T follicular helper cell (primary cell): ENCODE measurements around the gene TMEM132A.
A peak's percentile ranks its signal among the peaks of the same experiment; 100 is the strongest.
"Not testable (repeated sequence)": the region's sequence is repeated elsewhere in the genome, so short reads cannot be mapped to it uniquely, and the experiment has no call there.

Source experiments
- DNase-seq: peaks from one replicate; pipeline ENCODE4 v3.0.0-alpha.2; 2020; ENCODE audit warnings: low read depth

TMEM132A gene

DNA sequence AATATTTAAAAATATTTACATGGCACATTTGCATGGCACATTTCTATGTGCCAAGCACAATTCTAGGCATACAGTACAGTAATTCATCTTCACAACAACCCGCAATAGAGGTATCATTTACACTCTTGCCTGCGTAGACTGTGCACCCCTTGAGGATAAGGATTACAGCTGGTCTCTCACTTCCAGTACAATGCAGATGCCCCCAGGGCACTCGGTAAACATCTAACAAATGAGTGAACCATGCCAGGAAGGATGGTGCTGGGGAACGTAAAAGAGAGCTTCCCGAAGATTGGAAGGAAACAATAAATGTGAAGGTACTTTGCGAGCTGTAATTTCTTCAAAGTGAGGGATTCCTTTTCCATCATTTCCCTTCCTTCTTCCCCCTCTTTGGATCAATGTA lies 19.2 kb upstream of the TMEM132A start:
- DNase-seq: no peak

- DNase-seq: no peak
Observed at GRCh38 chr11:60905551-60906113, 18.6 kb upstream of the TMEM132A start.

DNA sequence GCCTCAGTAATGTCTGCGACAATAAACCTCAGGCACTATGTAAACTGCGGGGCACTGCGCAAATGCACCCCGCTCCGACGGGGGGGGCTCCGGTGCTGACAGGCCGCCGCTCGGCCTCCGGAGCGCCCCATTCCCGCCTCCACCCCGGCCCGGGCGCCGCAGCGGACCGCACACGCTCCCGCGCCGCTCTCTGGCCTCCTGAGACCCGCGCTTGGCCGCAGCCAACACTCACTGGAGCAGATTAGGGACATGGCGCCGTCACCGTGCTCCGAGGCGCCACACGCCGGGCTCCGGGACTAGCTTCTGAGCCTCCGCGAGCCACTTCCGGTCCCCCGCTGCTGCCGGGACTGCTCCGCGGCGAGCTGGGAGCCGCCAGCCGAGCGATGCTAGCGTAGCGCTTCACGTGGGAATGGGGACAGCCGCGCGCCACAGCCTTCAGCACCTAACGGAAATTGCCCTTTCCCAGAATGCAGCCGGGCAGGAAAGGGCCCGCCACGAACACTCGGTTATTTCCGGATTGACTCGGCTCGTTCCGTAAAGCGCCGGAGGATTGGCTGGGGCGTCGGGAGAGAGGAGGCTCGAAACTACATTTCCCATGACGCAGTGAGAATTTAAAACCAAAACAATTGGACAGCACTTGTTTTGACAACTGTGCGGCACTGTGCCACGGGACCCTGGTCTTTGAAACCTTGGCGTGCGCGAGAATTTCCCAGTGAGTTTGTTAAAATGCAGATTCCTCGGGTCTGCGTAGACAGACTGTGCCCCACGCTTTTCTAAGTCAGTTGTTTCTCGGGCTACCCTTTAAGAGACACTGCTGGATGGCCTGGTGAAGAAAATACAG lies 17.9 kb upstream of the TMEM132A start, which contains the start of gene PRPF19:
Gene PRPF19, minus strand, starts transcription at position 454 of the 841 bp plus-strand sequence. Its CDS starts 203 bp downstream, at position 251.
- peak; percentile 100 for DNase-seq

DNA sequence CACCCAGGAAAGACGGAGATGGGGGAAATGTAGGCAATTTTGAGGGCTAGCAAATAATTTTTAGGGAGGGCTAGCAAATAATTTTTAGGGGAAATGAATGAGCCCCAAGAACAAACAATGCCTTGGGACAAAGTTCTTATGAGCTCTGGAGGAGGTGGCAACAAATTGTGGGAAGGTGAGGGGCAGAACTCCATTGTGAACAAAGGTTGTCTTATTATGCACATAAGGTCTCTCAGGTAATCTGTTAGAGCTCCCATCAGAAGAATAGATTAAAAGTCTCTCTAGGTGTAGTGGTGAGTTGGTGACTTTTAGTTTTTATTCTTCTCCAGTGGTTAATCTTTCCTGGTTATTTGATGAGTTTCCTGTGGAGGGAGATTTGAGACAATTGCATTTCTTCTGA lies 15.5 kb upstream of the TMEM132A start:
- no peak for DNase-seq

- DNase-seq: not testable (repeated sequence)
Observed at GRCh38 chr11:60909680-60910280, 14.5 kb upstream of the TMEM132A start.

DNA sequence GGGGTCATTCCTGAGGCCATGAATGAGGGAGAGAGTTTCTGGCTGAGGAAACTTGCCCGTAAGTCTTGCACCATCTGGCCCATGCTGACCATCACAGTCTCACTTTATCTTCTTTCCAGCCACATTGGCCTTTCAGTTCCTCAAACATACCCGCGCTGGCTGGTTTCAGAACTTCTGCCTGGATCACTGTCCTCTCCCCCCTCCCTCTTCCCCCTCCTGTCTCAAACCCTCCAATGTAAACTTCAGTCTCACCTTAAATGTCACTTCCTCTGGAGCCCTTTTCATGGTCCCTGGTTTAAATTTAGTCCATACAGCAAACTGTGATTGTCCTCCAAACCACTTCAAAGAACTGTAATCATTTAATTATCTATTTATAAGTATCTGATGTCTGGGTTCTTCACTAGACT lies 14.0 kb upstream of the TMEM132A start:
- no peak for DNase-seq

GRCh38 chr11:60910711-60911380 lies 13.4 kb upstream of the TMEM132A start:
- no peak for DNase-seq

GRCh38 chr11:60912223-60912850 lies 11.9 kb upstream of the TMEM132A start:
- DNase-seq: no peak

DNA sequence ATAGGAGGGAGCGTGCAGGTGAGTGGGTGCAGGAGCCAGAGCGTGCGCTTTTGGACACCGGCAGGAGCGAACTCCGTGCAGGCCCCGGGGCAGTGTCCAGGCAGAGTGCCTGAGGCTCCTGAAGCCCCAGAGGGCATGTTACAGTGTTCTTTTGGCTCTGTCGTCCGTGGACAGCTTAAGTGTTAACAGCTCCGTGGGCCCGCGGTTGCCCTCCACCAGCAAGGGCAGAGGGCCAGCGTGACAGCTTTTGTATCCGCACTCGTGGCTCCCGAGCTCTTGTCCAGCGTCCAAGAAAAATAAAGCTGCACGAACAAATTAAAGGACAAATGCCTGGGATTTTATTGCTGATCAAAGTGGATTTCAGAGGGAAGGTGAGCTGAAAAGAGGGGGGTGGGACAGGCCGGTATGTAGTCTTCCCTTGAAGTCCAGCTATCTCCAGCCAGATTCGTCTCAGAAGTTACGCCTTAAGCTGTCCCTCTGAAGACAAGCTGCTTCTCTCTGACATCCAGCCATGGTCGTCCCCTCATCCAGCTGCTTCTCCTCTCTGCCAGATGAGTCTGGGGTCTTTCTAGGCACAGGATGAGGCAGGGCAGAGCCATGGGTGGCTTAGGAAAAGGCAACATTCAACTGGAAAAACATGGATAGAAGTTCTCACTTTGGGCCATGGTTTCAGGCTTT lies 11.3 kb upstream of the TMEM132A start:
- no peak for DNase-seq

DNA sequence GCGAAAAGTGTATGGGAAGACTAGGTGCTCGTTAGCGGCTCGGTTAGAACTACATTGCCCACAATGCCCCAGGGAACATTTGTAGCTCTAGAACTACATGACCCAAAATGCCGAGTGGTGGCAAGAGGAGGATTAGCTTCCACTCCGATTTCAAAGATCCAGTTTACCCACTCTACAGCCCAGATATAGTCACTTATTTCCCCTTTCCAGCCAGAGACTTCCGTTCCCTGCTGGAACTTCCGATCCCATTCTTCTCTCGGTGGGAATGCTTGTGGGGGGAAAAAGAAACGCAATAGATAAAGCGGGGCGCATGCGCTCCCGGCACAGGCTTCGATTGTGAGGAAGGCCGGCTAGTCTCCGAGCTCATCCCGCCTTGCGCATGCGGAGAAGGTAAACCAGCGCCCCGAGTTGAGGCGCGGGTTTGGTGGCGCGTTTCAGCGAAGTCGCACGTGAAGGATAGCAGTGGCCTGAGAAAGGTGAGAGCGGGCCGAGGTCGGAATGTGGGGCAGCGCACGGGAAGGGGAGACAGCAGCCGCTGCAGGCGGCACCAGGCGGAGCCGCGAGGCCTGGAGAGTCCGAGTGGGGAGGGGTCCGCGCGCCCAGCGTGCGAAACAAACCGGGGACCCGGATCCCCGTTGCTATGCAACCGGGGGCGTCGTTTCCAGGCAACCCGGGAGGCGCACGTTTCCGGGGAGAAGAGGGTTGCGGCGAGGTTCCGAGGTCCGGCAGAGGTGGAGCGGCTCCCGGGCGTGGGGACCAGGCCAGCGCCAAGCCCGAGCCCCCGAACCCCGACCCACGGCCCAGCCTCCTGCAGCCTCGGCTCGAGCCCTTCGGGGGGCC lies 10.2 kb upstream of the TMEM132A start, which contains the start of gene TMEM109:
Gene TMEM109, plus strand, starts transcription at position 366 of the 840 bp plus-strand sequence. CDS start 5,536 bp downstream, outside the sequence.
- DNase-seq: peak; percentile 84

DNA sequence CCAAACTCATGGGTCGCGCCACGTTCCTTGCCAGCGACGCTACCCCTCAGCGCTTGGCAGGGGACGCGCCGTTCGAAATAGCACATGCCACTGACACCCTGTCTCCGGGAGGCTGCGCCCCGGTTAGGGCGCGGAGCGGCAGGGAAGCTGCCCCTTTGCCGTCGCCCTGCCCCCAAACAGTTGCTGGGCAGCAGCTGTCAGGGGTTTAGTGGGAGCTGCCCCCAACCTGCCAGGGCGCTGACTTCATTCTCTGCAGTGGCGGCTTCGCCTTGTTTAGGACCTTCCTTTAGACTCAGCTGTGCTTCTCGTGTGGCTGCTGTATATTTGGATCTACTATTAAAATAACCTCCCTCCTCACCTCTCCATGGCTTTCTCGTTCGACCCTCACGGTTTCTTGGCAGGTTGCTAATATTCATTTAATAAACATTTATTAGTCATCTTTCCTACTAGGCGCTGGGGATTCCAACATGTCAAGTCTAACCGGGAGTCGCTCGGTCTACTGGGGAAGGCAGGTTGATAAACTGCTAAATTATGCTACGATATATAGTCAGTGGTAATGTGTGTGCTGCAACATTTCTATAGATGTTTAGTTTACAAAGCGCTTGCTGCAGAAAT lies 9.5 kb upstream of the TMEM132A start:
- no peak for DNase-seq

GRCh38 chr11:60915248-60915914 lies 8.9 kb upstream of the TMEM132A start:
- DNase-seq: peak; percentile 47

DNA sequence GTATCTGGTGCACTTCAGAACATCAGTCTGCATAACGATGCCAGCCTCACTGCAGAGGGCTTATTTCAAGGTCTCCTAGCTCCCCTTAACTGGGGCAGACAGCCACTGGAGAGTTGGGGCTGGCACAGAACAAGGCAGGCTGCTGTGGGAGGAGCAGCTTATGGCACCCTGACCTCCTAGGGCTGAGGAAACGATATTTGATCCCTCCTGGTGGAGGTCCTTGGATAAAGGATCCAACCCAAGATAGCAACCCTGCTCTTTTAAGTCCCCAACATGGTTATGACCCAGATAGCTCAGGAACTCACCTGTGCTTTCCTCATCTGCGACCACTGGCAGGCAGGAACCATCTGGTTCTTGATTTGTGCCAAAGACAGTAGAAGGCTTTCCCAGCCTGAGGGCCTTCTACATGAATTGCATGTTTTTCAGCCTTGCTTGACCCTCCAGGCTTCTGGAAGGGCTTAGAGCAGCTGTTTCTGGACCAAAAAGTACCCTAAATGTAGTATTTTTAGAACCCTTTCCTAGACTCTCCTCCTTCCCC lies 7.5 kb upstream of the TMEM132A start:
- DNase-seq: no peak

DNA sequence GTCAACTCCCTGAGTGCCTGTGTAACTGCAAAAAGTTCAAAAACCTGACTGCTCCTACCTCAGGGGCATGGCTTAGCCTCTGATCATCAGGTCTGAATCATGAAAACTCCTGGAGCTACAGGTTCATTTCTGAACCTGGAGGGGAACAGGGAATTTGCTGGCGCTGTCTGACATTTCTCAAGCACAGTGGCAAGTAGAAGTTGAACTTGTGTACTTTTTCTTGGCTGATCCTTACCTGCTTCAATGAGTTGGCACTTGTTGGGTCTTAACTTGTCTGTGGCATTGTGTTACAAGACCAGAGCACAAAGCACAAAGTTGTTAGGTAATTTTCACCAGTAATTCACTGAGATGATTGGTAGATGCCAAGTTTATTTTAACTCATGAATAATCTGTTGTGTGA lies 7.0 kb upstream of the TMEM132A start:
- no peak for DNase-seq

- no peak for DNase-seq
Observed at GRCh38 chr11:60918251-60918938, 5.9 kb upstream of the TMEM132A start.

DNA sequence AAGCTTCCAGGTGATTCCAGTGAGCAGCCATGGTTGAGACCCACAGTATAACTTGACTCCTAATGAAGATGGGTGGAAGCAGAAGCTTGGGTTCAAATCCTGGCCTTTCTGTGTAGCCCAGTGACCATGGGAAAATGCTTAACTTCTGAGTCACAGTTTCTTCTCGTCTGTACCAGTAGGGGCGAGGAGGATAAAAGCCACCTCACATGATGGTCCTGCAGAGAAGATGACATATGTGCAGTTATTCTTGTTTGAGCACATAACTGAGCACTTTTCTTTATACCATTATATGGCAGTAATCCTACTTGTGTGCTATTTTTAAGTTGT lies 5.4 kb upstream of the TMEM132A start:
- no peak for DNase-seq

- DNase-seq: no peak
Observed at GRCh38 chr11:60919320-60919719, 4.9 kb upstream of the TMEM132A start.

DNA sequence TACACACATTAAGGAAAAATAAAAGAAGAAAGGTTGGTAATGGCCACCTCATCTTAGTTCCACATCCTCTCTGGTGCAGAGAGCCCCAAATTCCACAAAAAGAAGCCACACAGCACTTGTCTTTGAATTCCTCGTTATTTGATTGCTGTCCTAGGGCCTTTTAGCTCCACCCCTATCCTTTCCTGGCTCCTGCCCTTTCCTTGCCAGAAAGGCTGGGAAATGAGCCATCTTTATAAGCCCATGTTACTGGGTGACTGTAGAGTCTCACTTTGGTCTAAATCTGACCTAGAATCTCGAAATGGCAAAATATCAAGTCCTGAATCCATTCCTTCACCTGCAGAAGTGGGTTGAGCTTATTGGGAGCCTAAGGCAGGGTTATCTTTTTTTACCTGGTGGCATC lies 4.3 kb upstream of the TMEM132A start:
- no peak for DNase-seq

DNA sequence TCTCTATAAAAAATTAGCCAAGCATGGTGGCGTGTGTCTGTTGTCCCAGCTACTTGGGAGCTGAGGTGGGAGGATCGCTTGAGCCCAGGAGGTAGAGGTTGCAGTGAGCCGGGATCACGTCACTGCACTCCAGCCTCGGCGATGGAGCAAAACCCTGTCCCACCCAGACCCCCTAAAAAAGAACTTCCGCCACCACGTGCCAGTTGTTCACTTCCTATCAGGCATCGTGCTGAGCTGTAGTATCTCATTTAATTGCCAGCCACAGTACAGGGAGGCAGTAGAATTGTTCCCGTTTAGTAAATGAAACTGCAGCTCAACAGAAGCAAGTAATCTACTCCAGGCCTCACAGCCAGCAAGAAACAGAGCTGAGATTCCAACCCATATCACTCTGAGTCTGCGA lies 3.0 kb upstream of the TMEM132A start:
- DNase-seq: no peak
